Measurements from ENCODE around the gene PPP1R37.

Gene PPP1R37

DNA sequence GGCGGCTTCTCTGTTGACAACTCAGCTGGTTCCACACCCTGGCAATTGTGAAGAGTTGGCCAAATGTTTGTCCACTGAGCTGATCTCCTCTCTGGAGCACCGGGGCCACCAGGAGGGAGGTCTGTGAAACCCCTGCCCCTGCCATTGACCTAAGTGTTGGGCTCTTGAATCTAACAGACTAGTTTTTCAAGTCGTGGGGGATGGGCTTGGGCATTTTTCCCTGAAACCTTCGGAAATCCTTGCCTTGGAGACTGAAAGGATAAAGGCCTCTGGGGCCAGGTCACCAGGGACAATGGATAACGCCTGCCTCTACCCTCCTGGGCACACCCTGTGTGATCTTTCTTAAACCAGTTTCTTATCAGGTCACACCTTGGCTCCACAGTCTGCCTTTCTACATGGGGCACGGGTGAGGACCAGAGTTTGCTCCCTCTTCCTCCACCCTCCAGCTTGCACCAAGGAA lies 13.0 kb upstream of the PPP1R37 start:
- DNase-seq (ENCODE audit: low read depth, low spot score) = no peak
- no CpG with 5 or more reads among the region's 6 CpGs for WGBS (ENCODE audit: insufficient coverage, insufficient read length)
- Histone ChIP-seq H3K36me3 (ENCODE audit: control insufficient read depth, insufficient read depth, low read length) (peaks cover 8% of the 10 kb centered on the region; the same call in 1 of the 2 replicates), H3K27ac (ENCODE audit: low read length) (peak overlapping the region; percentile 25), H3K4me1 (ENCODE audit: control insufficient read depth, insufficient read depth, low read length) (no peaks in the 10 kb centered on the region; the same call in 1 of the 2 replicates), H3K4me3 (ENCODE audit: low read length) (peak overlapping the region; percentile 87; the same call in 1 of the 2 replicates), H3K27me3 (ENCODE audit: control insufficient read depth, insufficient read depth, low read length) (no peaks in the 10 kb centered on the region), H3K9me3 (ENCODE audit: control insufficient read depth, insufficient read depth, low read length) (no peaks in the 10 kb centered on the region)

DNA sequence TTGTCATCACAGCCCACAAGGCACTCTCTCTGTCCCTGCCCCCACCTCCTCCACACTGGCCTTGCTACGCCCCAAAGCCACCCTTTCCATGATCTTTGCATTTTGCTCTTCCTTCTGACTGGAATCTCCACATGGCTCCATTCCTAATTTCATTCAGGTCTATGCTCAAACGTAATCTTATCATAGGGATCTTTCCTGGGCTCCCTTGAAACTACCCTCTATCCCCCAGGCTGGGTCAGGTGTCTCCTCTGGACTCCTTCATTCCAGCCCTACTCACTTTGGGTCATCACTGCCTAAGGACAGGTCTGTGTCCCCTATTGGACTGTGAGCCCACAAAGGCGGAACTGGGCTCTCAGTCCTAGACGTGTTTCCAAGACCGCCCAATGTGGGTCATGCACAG lies 10.8 kb upstream of the PPP1R37 start:
- WGBS (ENCODE audit: insufficient coverage, insufficient read length) = no CpG with 5 or more reads among the region's 5 CpGs
- DNase-seq (ENCODE audit: low read depth, low spot score) = no peak
- peaks cover 8% of the 10 kb centered on the region; the same call in 1 of the 2 replicates for H3K36me3 ChIP-seq (ENCODE audit: control insufficient read depth, insufficient read depth, low read length)
- no peak overlapping the region for H3K4me3 ChIP-seq (ENCODE audit: low read length)
- H3K27me3 ChIP-seq (ENCODE audit: control insufficient read depth, insufficient read depth, low read length) = no peaks in the 10 kb centered on the region
- no peaks in the 10 kb centered on the region for H3K9me3 ChIP-seq (ENCODE audit: control insufficient read depth, insufficient read depth, low read length)
- no peak overlapping the region for H3K27ac ChIP-seq (ENCODE audit: low read length)
- no peaks in the 10 kb centered on the region; the same call in 1 of the 2 replicates for H3K4me1 ChIP-seq (ENCODE audit: control insufficient read depth, insufficient read depth, low read length)

DNA sequence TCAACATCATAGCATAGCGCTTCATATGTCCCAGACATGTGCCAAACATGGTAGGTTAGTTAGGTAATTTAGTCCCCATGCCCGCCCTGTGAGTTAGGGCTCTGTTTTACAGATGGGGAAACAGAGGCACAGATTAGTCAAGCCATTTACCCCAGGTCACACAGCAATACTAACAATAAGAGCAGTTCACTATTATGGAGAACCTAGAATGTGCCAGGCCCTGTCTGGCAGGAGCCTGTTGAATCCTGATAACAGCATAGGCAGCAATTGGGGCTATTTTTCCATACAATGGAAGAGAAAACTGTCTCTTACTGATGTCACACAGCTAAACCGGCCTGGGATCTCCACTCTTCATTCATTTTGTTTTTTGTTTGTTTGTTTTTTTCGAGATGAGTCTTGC lies 6.5 kb upstream of the PPP1R37 start:
- peaks cover 11% of the 10 kb centered on the region; the same call in 1 of the 2 replicates for H3K36me3 ChIP-seq (ENCODE audit: control insufficient read depth, insufficient read depth, low read length)
- no CpG with 5 or more reads among the region's 4 CpGs for WGBS (ENCODE audit: insufficient coverage, insufficient read length)
- H3K27ac ChIP-seq (ENCODE audit: low read length) = no peak overlapping the region
- no peak overlapping the region for H3K4me3 ChIP-seq (ENCODE audit: low read length)
- H3K27me3 ChIP-seq (ENCODE audit: control insufficient read depth, insufficient read depth, low read length) = no peaks in the 10 kb centered on the region
- no peak for DNase-seq (ENCODE audit: low read depth, low spot score)
- H3K9me3 ChIP-seq (ENCODE audit: control insufficient read depth, insufficient read depth, low read length) = no peaks in the 10 kb centered on the region
- H3K4me1 ChIP-seq (ENCODE audit: control insufficient read depth, insufficient read depth, low read length) = no peaks in the 10 kb centered on the region

GRCh38 chr19:45087531-45087930 lies 5.4 kb upstream of the PPP1R37 start:
- no peaks in the 10 kb centered on the region for H3K27me3 ChIP-seq (ENCODE audit: control insufficient read depth, insufficient read depth, low read length)
- WGBS (ENCODE audit: insufficient coverage, insufficient read length) = no CpG with 5 or more reads among the region's 11 CpGs
- DNase-seq (ENCODE audit: low read depth, low spot score) = no peak
- H3K4me1 ChIP-seq (ENCODE audit: control insufficient read depth, insufficient read depth, low read length) = no peaks in the 10 kb centered on the region
- H3K27ac ChIP-seq (ENCODE audit: low read length) = no peak overlapping the region
- peaks cover 3% of the 10 kb centered on the region; the same call in 1 of the 2 replicates for H3K36me3 ChIP-seq (ENCODE audit: control insufficient read depth, insufficient read depth, low read length)
- H3K9me3 ChIP-seq (ENCODE audit: control insufficient read depth, insufficient read depth, low read length) = no peaks in the 10 kb centered on the region
- no peak overlapping the region for H3K4me3 ChIP-seq (ENCODE audit: low read length)

DNA sequence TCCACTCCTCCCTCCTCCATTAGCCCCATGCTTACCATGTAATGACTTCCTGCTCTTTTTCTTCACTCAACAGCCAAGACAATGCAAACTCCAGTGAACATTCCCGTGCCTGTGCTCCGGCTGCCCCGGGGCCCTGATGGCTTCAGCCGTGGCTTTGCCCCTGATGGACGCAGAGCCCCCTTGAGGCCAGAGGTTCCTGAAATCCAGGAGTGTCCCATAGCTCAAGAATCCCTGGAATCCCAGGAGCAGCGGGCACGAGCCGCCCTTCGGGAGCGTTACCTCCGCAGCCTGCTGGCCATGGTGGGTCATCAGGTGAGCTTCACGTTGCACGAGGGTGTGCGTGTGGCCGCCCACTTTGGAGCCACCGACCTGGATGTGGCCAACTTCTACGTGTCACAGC lies 2.9 kb upstream of the PPP1R37 start:
- H3K27me3 ChIP-seq (ENCODE audit: control insufficient read depth, insufficient read depth, low read length) = no peaks in the 10 kb centered on the region
- no peaks in the 10 kb centered on the region for H3K9me3 ChIP-seq (ENCODE audit: control insufficient read depth, insufficient read depth, low read length)
- peaks cover 3% of the 10 kb centered on the region; the same call in 1 of the 2 replicates for H3K36me3 ChIP-seq (ENCODE audit: control insufficient read depth, insufficient read depth, low read length)
- H3K4me1 ChIP-seq (ENCODE audit: control insufficient read depth, insufficient read depth, low read length) = no peaks in the 10 kb centered on the region
- DNase-seq (ENCODE audit: low read depth, low spot score) = no peak
- H3K27ac ChIP-seq (ENCODE audit: low read length) = no peak overlapping the region
- H3K4me3 ChIP-seq (ENCODE audit: low read length) = no peak overlapping the region
- WGBS (ENCODE audit: insufficient coverage, insufficient read length) = no CpG with 5 or more reads among the region's 17 CpGs

- Histone ChIP-seq H3K27me3 (ENCODE audit: control insufficient read depth, insufficient read depth, low read length) (no peaks in the 10 kb centered on the region), H3K4me3 (ENCODE audit: low read length) (no peak overlapping the region), H3K36me3 (ENCODE audit: control insufficient read depth, insufficient read depth, low read length) (peaks cover 3% of the 10 kb centered on the region; the same call in 1 of the 2 replicates), H3K9me3 (ENCODE audit: control insufficient read depth, insufficient read depth, low read length) (no peaks in the 10 kb centered on the region), H3K4me1 (ENCODE audit: control insufficient read depth, insufficient read depth, low read length) (no peaks in the 10 kb centered on the region), H3K27ac (ENCODE audit: low read length) (no peak overlapping the region)
- no peak for DNase-seq (ENCODE audit: low read depth, low spot score)
- WGBS (ENCODE audit: insufficient coverage, insufficient read length) = no CpG with 5 or more reads among the region's 5 CpGs
Observed at GRCh38 chr19:45090606-45091005, 2.4 kb upstream of the PPP1R37 start.

DNA sequence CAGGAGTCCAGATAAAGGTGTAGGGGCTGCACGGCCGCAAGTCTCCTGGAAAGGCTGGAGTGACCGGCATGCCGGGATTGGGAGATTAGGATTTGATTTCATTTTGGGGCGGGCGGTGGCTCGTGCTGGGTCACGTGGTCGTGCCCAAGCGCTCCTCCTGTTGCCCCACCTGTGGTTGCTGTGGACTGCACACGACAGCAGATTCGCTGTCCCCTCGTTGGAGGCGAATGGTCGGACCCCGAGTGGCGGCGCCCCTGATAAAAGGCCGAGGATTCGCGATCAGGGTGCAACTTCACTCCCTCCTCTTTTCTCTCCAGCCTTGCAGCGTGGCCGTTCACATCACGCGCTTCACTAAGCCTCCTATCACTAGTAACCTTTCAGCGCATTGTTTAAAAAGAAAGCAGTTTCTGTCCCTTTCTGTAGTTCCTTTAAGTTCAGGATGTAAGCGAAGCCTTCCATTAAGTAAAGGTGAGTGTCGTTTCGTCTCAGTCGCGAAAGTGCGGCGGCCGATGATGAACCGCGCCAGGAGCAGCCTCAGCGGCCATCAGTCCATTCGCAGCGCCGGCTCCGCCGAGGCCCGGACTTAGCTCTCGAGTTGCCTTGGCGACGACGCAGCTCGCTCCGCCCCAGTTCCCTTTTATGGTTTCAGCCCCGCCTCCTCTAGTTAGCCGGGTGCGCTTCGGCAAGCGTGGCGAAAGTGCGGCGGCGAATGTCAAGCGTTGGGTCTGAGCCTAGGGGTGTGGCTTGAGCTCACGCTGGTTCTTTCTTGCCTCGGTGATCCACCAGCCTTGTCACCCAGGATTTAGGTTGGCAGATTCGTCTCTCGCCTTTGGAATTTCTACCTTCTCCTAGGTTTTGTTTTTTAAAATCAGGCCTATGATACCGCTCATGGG lies 1.7 kb upstream of the PPP1R37 start:
- WGBS (ENCODE audit: insufficient coverage, insufficient read length) = no CpG with 5 or more reads among the region's 64 CpGs
- H3K4me1 ChIP-seq (ENCODE audit: control insufficient read depth, insufficient read depth, low read length) = no peaks in the 10 kb centered on the region
- H3K27ac ChIP-seq (ENCODE audit: low read length) = no peak overlapping the region
- H3K27me3 ChIP-seq (ENCODE audit: control insufficient read depth, insufficient read depth, low read length) = no peaks in the 10 kb centered on the region
- H3K4me3 ChIP-seq (ENCODE audit: low read length) = peak overlapping the region; percentile 45; the same call in 1 of the 2 replicates
- H3K9me3 ChIP-seq (ENCODE audit: control insufficient read depth, insufficient read depth, low read length) = no peaks in the 10 kb centered on the region
- peak; percentile 99 for DNase-seq (ENCODE audit: low read depth, low spot score)
- H3K36me3 ChIP-seq (ENCODE audit: control insufficient read depth, insufficient read depth, low read length) = peaks cover 3% of the 10 kb centered on the region; the same call in 1 of the 2 replicates

- H3K9me3 ChIP-seq (ENCODE audit: control insufficient read depth, insufficient read depth, low read length) = no peaks in the 10 kb centered on the region
- H3K4me1 ChIP-seq (ENCODE audit: control insufficient read depth, insufficient read depth, low read length) = 0 out of 2 replicates have a peak, but pooled peaks cover 1% of the 10 kb centered on the region
- no CpG with 5 or more reads among the region's 9 CpGs for WGBS (ENCODE audit: insufficient coverage, insufficient read length)
- no peak overlapping the region; the same call in 1 of the 2 replicates for H3K4me3 ChIP-seq (ENCODE audit: low read length)
- peaks cover 3% of the 10 kb centered on the region; the same call in 1 of the 2 replicates for H3K36me3 ChIP-seq (ENCODE audit: control insufficient read depth, insufficient read depth, low read length)
- H3K27me3 ChIP-seq (ENCODE audit: control insufficient read depth, insufficient read depth, low read length) = no peaks in the 10 kb centered on the region
- H3K27ac ChIP-seq (ENCODE audit: low read length) = no peak overlapping the region
- no peak for DNase-seq (ENCODE audit: low read depth, low spot score)
Observed at GRCh38 chr19:45094137-45094536, 1.2 kb downstream of the PPP1R37 start.

DNA sequence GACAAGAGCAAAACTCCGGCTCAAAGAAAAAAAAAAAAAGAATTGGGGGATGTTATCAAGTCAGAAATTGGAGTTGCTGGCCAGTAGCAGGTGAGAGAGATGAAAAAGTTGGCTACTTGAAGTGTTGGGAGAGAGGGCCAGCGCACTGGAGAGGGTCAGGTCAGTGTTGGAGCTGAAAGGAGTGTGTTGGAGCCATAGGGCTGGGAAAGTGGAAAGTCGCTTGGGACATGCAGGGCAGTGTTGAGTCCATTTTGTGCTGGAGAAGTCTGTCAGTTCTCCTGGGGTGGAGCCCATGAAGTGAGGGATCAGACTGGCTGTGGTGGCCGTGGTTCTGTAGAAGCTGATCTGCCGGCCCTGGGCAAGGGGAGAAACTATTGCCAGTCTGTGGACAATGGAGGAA lies 1.7 kb downstream of the PPP1R37 start:
- Histone ChIP-seq H3K27ac (ENCODE audit: low read length) (no peak overlapping the region), H3K36me3 (ENCODE audit: control insufficient read depth, insufficient read depth, low read length) (peaks cover 3% of the 10 kb centered on the region; the same call in 1 of the 2 replicates)
- WGBS (ENCODE audit: insufficient coverage, insufficient read length) = no CpG with 5 or more reads among the region's 5 CpGs

DNA sequence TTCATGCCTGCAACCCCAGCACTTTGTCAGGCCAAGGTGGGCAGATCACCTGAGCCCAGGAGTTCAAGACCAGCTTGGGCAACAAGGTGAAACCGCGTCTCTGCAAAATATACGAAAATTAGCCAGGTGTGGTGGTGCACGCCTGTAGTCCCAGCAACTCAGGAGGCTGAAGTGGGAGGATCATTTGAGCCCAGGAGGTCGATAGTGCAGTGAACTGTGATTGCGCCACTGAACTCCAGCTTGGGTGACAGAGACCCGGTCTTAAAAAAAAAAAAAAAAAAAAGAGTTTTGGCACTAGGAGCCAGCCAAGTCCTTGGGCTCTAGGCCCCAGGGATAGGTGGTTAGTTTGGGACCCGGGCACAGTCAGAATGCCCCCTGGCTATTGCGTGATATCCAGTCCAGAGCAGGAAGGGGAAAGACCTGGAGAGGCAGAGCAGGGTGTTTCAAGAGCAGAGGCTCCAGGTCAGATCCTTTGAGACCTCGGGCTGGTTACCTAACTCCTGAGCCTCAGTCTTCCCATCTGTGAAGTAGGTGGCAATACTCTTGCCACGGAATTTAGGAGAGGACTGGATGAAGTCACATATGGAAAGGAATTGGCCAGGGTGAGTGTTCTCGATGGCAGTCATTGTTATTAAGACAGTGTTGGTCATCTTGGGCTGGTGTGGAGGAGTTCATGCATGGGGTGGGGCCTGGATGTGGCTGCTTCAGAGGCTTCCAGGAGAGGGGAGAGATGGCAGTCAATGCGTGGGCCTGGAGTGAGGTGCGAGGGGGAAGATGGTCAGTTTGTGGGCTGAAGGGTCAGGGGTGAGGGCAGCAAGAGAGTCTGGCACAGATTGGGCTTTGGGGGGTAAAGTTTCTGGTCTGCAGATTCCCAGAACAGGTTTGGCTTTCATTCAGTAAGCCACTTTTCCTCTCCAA lies 2.8 kb downstream of the PPP1R37 start:
- Histone ChIP-seq H3K36me3 (ENCODE audit: control insufficient read depth, insufficient read depth, low read length) (no peaks in the 10 kb centered on the region), H3K4me3 (ENCODE audit: low read length) (no peak overlapping the region), H3K27me3 (ENCODE audit: control insufficient read depth, insufficient read depth, low read length) (no peaks in the 10 kb centered on the region), H3K4me1 (ENCODE audit: control insufficient read depth, insufficient read depth, low read length) (0 out of 2 replicates have a peak, but pooled peaks cover 1% of the 10 kb centered on the region), H3K9me3 (ENCODE audit: control insufficient read depth, insufficient read depth, low read length) (no peaks in the 10 kb centered on the region), H3K27ac (ENCODE audit: low read length) (no peak overlapping the region)
- no peak for DNase-seq (ENCODE audit: low read depth, low spot score)
- no CpG with 5 or more reads among the region's 14 CpGs for WGBS (ENCODE audit: insufficient coverage, insufficient read length)

More for the DNA sequence above, 1.7 kb downstream of the PPP1R37 start:
- Histone ChIP-seq H3K9me3 (ENCODE audit: control insufficient read depth, insufficient read depth, low read length) (no peaks in the 10 kb centered on the region), H3K4me1 (ENCODE audit: control insufficient read depth, insufficient read depth, low read length) (0 out of 2 replicates have a peak, but pooled peaks cover 1% of the 10 kb centered on the region), H3K27me3 (ENCODE audit: control insufficient read depth, insufficient read depth, low read length) (no peaks in the 10 kb centered on the region), H3K4me3 (ENCODE audit: low read length) (no peak overlapping the region)
- DNase-seq (ENCODE audit: low read depth, low spot score) = no peak

Data from iPS DF 6.9 (cell line).